Measurements from ENCODE around the gene TRIM36. TPM values are rescaled to one million over a fixed set of nuclear protein-coding genes. Genes with fewer than 3 reads are reported as not detected.

Gene TRIM36
- total and polyA plus RNA-seq, 2 of the 8 experiments (the other 6 are each of a cell fraction or from before 2014, with no cell fraction given), result 8.5 to 14.1 TPM

DNA sequence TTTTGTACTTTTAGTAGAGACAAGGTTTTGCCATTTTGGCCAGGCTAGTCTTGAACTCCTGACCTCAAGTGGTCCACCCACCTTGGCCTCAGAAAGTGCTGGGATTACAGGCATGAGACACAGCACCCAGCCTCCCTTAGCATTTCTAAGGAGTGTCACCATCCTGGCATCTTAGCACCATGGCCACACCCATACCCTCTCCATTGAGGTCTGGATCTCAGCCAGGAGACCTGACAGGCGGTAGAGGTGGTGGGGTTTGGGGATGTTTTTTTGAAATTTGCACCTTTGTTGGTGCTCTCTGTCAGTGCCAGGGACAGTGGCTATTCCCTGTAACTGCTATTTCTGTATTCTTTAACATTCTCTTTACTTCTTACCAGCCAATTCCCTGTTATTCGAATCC, 72.5 kb downstream of the TRIM36 start:
- H3K18ac ChIP-seq (ENCODE audit: extremely low read depth, low read length), result no peak overlapping the region
- H3K56ac ChIP-seq (replicated peaks; ENCODE audit: insufficient read length, low read depth, low read length), result no peak overlapping the region
- H3K4me2 ChIP-seq (ENCODE audit: insufficient read depth in 1 of 2, low read depth in 2 of 2, low read length in 2 of 2), result no peak overlapping the region
- H2BK20ac ChIP-seq (ENCODE audit: low read length), result no peak overlapping the region
- H3K9me3 ChIP-seq (ENCODE audit: insufficient read depth in 2 of 2, low read depth in 1 of 2, low read length in 1 of 2), result no peaks in the 10 kb centered on the region
- no peak overlapping the region for H4K91ac ChIP-seq (replicated peaks; ENCODE audit: insufficient read length, low read length)
- no peaks in the 10 kb centered on the region for H3K79me1 ChIP-seq (ENCODE audit: low read depth, low read length)
- no peak overlapping the region for H4K5ac ChIP-seq (ENCODE audit: insufficient read length, low read depth, low read length)
- H3K4ac ChIP-seq (replicated peaks; ENCODE audit: insufficient read length, low read depth, low read length), result no peak overlapping the region
- H2BK15ac ChIP-seq (ENCODE audit: low read length), result no peak overlapping the region; the same call in 1 of the 2 replicates
- DNase-seq (ENCODE audit: low read depth in 1 of 2, low spot score in 2 of 2) (no peak), FAIRE-seq (no peak)
- H2BK5ac ChIP-seq (ENCODE audit: low read depth, low read length), result no peak overlapping the region
- no peak overlapping the region for H3K27ac ChIP-seq (ENCODE audit: low read depth, low read length)
- no peak overlapping the region for H2AFZ ChIP-seq (ENCODE audit: low read length)
- H2BK12ac ChIP-seq (ENCODE audit: low read depth, low read length), result no peak overlapping the region
- no peaks in the 10 kb centered on the region for H3K23me2 ChIP-seq (ENCODE audit: low read depth, low read length)
- H2BK120ac ChIP-seq (replicated peaks; ENCODE audit: low read depth, low read length), result no peak overlapping the region
- no peak overlapping the region for H3K9ac ChIP-seq (replicated peaks in 1 of 4; ENCODE audit: extremely low read depth in 1 of 4, low read depth in 3 of 4, low read length in 3 of 4)
- H4K8ac ChIP-seq (ENCODE audit: extremely low read depth, insufficient read depth, low read length), result no peak overlapping the region
- no peak overlapping the region for H3K4me3 ChIP-seq (ENCODE audit: extremely low read depth in 1 of 4, insufficient read depth in 2 of 4, low read depth in 3 of 4, low read length in 4 of 4)
- ChIA-PET POLR2A (ENCODE audit: partially characterized antibody) (no interaction called here), CTCF (ENCODE audit: partially characterized antibody) (interaction anchor here (0.6 to 2.6 kb wide), 42 partner anchors 7 to 331 kb away, joined by 3 to 13 read pairs (median 4); no protein-coding TSS in a partner anchor)
- H3K27me3 ChIP-seq (replicated peaks in 1 of 4; ENCODE audit: control insufficient read depth in 3 of 4, extremely low read depth in 1 of 4, insufficient read depth in 3 of 4, low read length in 3 of 4), result no peaks in the 10 kb centered on the region
- no peak overlapping the region for H3K23ac ChIP-seq (ENCODE audit: insufficient read length)
- H3K79me2 ChIP-seq (ENCODE audit: control insufficient read depth in 1 of 2, insufficient read depth in 2 of 2, low read length in 2 of 2), result no peaks in the 10 kb centered on the region
- no peak overlapping the region for H2AK5ac ChIP-seq (ENCODE audit: low read depth, low read length)
- H3K4me1 ChIP-seq (replicated peaks in 1 of 4; ENCODE audit: control insufficient read depth in 3 of 4, insufficient read depth in 4 of 4, low read length in 3 of 4), result peaks cover 0 to 5% (median 1%) of the 10 kb centered on the region in 4 experiments; a peak in 3 of 7 replicates
- H3K36me3 ChIP-seq (ENCODE audit: control insufficient read depth in 2 of 4, insufficient read depth in 4 of 4, low read length in 3 of 4), result no peaks in the 10 kb centered on the region
- 79% methylated on average over 2 of the region's 2 CpGs; no CpG with 5 or more reads in 1 of the 2 experiments for WGBS, 2 experiments (ENCODE audit: extremely low coverage in 1 of 2, insufficient coverage in 1 of 2, insufficient read length in 1 of 2, insufficient replicate concordance in 2 of 2, low coverage in 1 of 2, low lambda C conversion rate in 2 of 2, missing lambda C conversion rate in 1 of 2)
- no peak overlapping the region for H3K14ac ChIP-seq (ENCODE audit: insufficient read length)
- H4K20me1 ChIP-seq (replicated peaks in 1 of 2; ENCODE audit: control insufficient read depth in 1 of 2, insufficient read depth in 2 of 2, low read length in 2 of 2), result no peaks in the 10 kb centered on the region
- TF ChIP-seq TBP (IDR thresholded peaks at IDR 0.05; ENCODE audit: low read depth, low read length) (no peak), RAD21 (IDR thresholded peaks at IDR 0.05 in 1 of 2, conservative IDR thresholded peaks at IDR 0.05 in 1 of 2; ENCODE audit: low read depth in 2 of 2, low read length in 2 of 2) (no peak), KDM1A (IDR thresholded peaks at IDR 0.05; ENCODE audit: borderline replicate concordance, low read length) (no peak), FOSL1 (IDR thresholded peaks at IDR 0.05; ENCODE audit: insufficient read depth, low read depth, low read length) (no peak), CEBPB (IDR thresholded peaks at IDR 0.05; ENCODE audit: low read depth, low read length) (no peak), RXRA (IDR thresholded peaks at IDR 0.05; ENCODE audit: insufficient read depth, low read depth, low read length) (no peak), SAP30 (IDR thresholded peaks at IDR 0.05; ENCODE audit: insufficient read depth, insufficient replicate concordance, low read length) (no peak), SIX5 (IDR thresholded peaks at IDR 0.05; ENCODE audit: low read depth, low read length) (no peak), BACH1 (IDR thresholded peaks at IDR 0.05; ENCODE audit: low read length) (no peak), SUZ12 (IDR thresholded peaks at IDR 0.05; ENCODE audit: low read length) (no peak), EP300 (IDR thresholded peaks at IDR 0.05; ENCODE audit: borderline replicate concordance in 1 of 2, low read depth in 2 of 2, low read length in 2 of 2) (no peak), POU5F1 (IDR thresholded peaks at IDR 0.05; ENCODE audit: low read depth, low read length) (no peak), TCF12 (IDR thresholded peaks at IDR 0.05; ENCODE audit: low read depth, low read length) (no peak), RNF2 (IDR thresholded peaks at IDR 0.05; ENCODE audit: borderline replicate concordance, low read depth, low read length, missing control alignments, poor library complexity, severe bottlenecking) (no peak)
